Measurements from ENCODE around the gene PIGV. TPM values are rescaled to one million over a fixed set of nuclear protein-coding genes. Genes with fewer than 3 reads are reported as not detected.

Gene PIGV
- total RNA-seq, 1 experiment from 2014 or later = 7.5 TPM

- Histone ChIP-seq H2AFZ (ENCODE audit: low read length) (no peak overlapping the region), H4K8ac (replicated peaks; ENCODE audit: insufficient read length, low read depth, low read length) (no peak overlapping the region), H3K27ac (ENCODE audit: insufficient read length, low read depth, low read length) (no peak overlapping the region), H4K20me1 (ENCODE audit: control insufficient read depth, insufficient read depth, insufficient read length) (no peaks in the 10 kb centered on the region), H3T11ph (ENCODE audit: low read length) (no peak overlapping the region), H3K56ac (ENCODE audit: insufficient read length, low read depth, low read length) (no peak overlapping the region), H4K91ac (ENCODE audit: insufficient read length, low read depth, low read length) (no peak overlapping the region), H3K4ac (ENCODE audit: low read depth, low read length) (no peak overlapping the region), H3K27me3 (ENCODE audit: insufficient read depth, low read length) (no peaks in the 10 kb centered on the region), H3K23ac (ENCODE audit: insufficient read length, low read depth, low read length) (no peak overlapping the region), H3K9ac (ENCODE audit: extremely low read depth, insufficient read length, low read length) (no peak overlapping the region), H3K79me2 (ENCODE audit: insufficient read depth, low read length) (no peaks in the 10 kb centered on the region; the same call in 1 of the 2 replicates), H2BK5ac (ENCODE audit: insufficient read length, low read length) (no peak overlapping the region), H2AK5ac (ENCODE audit: insufficient read length, low read length) (no peak overlapping the region), H3K79me1 (ENCODE audit: insufficient read depth, low read depth, low read length, poor library complexity, severe bottlenecking) (peaks cover 3% of the 10 kb centered on the region), H2BK120ac (ENCODE audit: low read depth, low read length, poor library complexity, severe bottlenecking) (no peak overlapping the region), H2BK12ac (ENCODE audit: insufficient read length, low read depth, low read length) (no peak overlapping the region), H2BK20ac (ENCODE audit: low read depth, low read length, poor library complexity, severe bottlenecking) (no peak overlapping the region), H4K5ac (ENCODE audit: insufficient read length, low read depth, low read length) (no peak overlapping the region), H3K9me3 (ENCODE audit: control insufficient read depth, low read depth, low read length) (no peaks in the 10 kb centered on the region), H2BK15ac (ENCODE audit: low read depth, low read length) (no peak overlapping the region), H3K23me2 (ENCODE audit: insufficient read length, low read depth, low read length, poor library complexity, severe bottlenecking) (peaks cover 7% of the 10 kb centered on the region), H3K4me1 (ENCODE audit: insufficient read depth, low read length) (no peaks in the 10 kb centered on the region), H3K18ac (ENCODE audit: insufficient read length, low read depth, low read length) (no peak overlapping the region), H3K14ac (ENCODE audit: insufficient read depth, low read length) (no peak overlapping the region), H3K4me2 (ENCODE audit: insufficient read depth, insufficient read length, low read length) (no peak overlapping the region)
- no peak for TF ChIP-seq CTCF (conservative IDR thresholded peaks at IDR 0.05)
- peak overlapping the region; percentile 78 to 95 for H3K4me3 Mint-ChIP-seq
- H3K27ac Mint-ChIP-seq = peak overlapping the region in 1 of 3 experiments; percentile 22; a peak in 1 of 7 replicates
- H3K4me1 Mint-ChIP-seq = peaks cover 32 to 35% of the 10 kb centered on the region in 2 experiments
- no CpG with 5 or more reads among the region's 4 CpGs for whole genome bisulfite sequencing (ENCODE audit: extremely low coverage, insufficient read length, low lambda C conversion rate)
- peaks cover 10 to 17% (median 14%) of the 10 kb centered on the region in 3 experiments; a peak in 6 of 7 replicates for H3K36me3 Mint-ChIP-seq (ENCODE audit: insufficient read depth in 1 of 3, low read depth in 3 of 3)
- no peak for DNase-seq
- H3K9me3 Mint-ChIP-seq = no peaks in the 10 kb centered on the region
- peaks cover 1% of the 10 kb centered on the region; the same call in 1 of the 2 replicates for H3K27me3 Mint-ChIP-seq (ENCODE audit: low read depth)
Observed at GRCh38 chr1:26828411-26828991, 40.8 kb downstream of the PIGV start.
